ENCODE measurements around the gene TRAPPC11. TPM values are rescaled to one million over a fixed set of nuclear protein-coding genes. Genes with fewer than 3 reads are reported as not detected.

TRAPPC11 gene
- polyA plus RNA-seq, 1 experiment, result 21.2 TPM

DNA sequence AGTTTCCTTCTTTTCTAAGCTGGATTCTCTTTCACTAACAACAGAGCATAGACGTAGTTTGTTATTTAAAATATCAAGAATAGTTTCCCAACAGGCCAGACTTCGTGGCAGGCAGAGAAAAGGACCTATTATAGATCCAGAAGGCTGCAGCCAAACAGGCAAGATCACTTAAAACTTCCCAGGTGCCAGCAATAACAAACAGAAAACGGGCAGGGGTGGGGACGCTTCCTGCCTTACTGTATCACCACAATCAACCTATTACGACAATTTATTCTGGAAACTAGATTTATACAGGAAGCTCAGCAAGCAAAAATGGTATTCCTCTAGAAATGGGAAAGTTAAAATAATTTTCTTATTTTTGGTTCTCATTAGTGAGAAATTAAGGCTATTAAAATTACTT lies 22.2 kb upstream of the TRAPPC11 start:
- no peaks in the 10 kb centered on the region for H3K36me3 ChIP-seq (ENCODE audit: control insufficient read depth, insufficient read depth, low read length)
- POLR2A ChIA-PET, result interaction anchor here (0.6 kb wide), 1 partner anchor 168 kb away, joined by 3 read pairs; no protein-coding TSS in a partner anchor
- no peak for DNase-seq (ENCODE audit: low read depth)
- no peaks in the 10 kb centered on the region for H3K27me3 ChIP-seq (ENCODE audit: control insufficient read depth, insufficient read depth, low read length)
- TF ChIP-seq CTCF (IDR thresholded peaks at IDR 0.05; ENCODE audit: insufficient read depth, low read depth, low read length), result no peak
- CTCF ChIA-PET, result interaction anchor here (1.6 kb wide), 1 partner anchor 10 kb away, joined by 4 read pairs; no protein-coding TSS in a partner anchor
- H3K4me3 ChIP-seq (ENCODE audit: low read depth, low read length), result no peak overlapping the region

DNA sequence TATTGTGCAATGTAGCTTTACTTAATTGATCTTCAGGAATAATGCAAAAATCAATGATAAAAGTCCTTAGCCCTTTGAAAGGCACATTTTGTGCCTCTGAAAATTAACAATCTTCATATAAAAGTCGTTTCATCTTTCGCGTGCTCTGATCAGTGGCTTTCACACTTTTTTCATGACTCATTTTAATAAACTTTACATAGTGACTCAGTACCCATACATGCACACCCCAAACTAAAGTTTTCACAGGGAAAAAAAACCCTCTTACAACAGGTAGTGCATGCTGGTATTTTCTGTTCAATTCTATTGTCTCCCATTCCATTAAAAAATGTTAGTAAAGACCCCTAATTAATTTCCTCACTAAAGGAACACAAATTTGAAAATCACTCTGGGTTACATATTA lies 21.6 kb upstream of the TRAPPC11 start:
- H3K36me3 ChIP-seq (ENCODE audit: control insufficient read depth, insufficient read depth, low read length), result no peaks in the 10 kb centered on the region
- H3K4me3 ChIP-seq (ENCODE audit: low read depth, low read length), result no peak overlapping the region
- DNase-seq (ENCODE audit: low read depth), result no peak
- ChIA-PET POLR2A (no interaction called here), CTCF (interaction anchor here (1.1 kb wide), 1 partner anchor 10 kb away, joined by 4 read pairs; no protein-coding TSS in a partner anchor)
- TF ChIP-seq CTCF (IDR thresholded peaks at IDR 0.05; ENCODE audit: insufficient read depth, low read depth, low read length), result no peak
- no peaks in the 10 kb centered on the region for H3K27me3 ChIP-seq (ENCODE audit: control insufficient read depth, insufficient read depth, low read length)

- Histone ChIP-seq H3K27me3 (ENCODE audit: control insufficient read depth, insufficient read depth, low read length) (no peaks in the 10 kb centered on the region), H3K4me3 (ENCODE audit: low read depth, low read length) (no peak overlapping the region), H3K36me3 (ENCODE audit: control insufficient read depth, insufficient read depth, low read length) (no peaks in the 10 kb centered on the region)
- DNase-seq (ENCODE audit: low read depth), result no peak
- no peak for TF ChIP-seq CTCF (IDR thresholded peaks at IDR 0.05; ENCODE audit: insufficient read depth, low read depth, low read length)
- ChIA-PET CTCF (interaction anchor here (1.1 kb wide), 1 partner anchor 9 kb away, joined by 4 read pairs; no protein-coding TSS in a partner anchor), POLR2A (no interaction called here)
Observed at GRCh38 chr4:183638436-183638835, 20.7 kb upstream of the TRAPPC11 start.

- no peak for TF ChIP-seq CTCF (IDR thresholded peaks at IDR 0.05; ENCODE audit: insufficient read depth, low read depth, low read length)
- DNase-seq (ENCODE audit: low read depth), result no peak
- POLR2A ChIA-PET, result no interaction called here
- Histone ChIP-seq H3K27me3 (ENCODE audit: control insufficient read depth, insufficient read depth, low read length) (no peaks in the 10 kb centered on the region), H3K36me3 (ENCODE audit: control insufficient read depth, insufficient read depth, low read length) (no peaks in the 10 kb centered on the region), H3K4me3 (ENCODE audit: low read depth, low read length) (no peak overlapping the region)
- CTCF ChIA-PET, result no interaction called here
Observed at GRCh38 chr4:183639291-183639690, 19.8 kb upstream of the TRAPPC11 start.

DNA sequence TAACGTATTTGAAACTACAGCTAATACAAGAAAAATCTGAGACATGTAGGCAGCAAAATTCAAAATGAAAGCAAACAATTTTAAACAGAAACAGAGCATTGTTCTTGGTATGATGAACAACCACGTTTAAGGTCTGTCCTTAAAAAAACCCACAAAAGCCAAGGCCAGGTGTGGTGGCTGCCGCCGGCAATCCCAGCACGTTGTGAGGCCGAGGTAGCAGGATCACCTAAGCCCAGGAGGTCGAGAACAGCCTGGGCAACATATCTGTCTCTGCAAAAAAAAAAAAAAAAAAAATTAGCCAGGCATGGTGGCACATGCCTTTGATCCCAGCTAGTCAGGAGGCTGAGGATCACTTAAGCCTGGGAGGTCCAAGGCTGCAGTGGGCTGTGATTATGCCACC lies 13.8 kb upstream of the TRAPPC11 start:
- H3K27me3 ChIP-seq (ENCODE audit: control insufficient read depth, insufficient read depth, low read length), result no peaks in the 10 kb centered on the region
- no peak for TF ChIP-seq CTCF (IDR thresholded peaks at IDR 0.05; ENCODE audit: insufficient read depth, low read depth, low read length)
- ChIA-PET CTCF (no interaction called here), POLR2A (no interaction called here)
- DNase-seq (ENCODE audit: low read depth), result no peak
- peaks cover 5% of the 10 kb centered on the region for H3K36me3 ChIP-seq (ENCODE audit: control insufficient read depth, insufficient read depth, low read length)
- no peak overlapping the region for H3K4me3 ChIP-seq (ENCODE audit: low read depth, low read length)
